Astrocyte of the spinal cord (primary cell): ENCODE results near the gene PKNOX1.
"Not testable (repeated sequence)": the region's sequence is repeated elsewhere in the genome, so short reads cannot be mapped to it uniquely, and the experiment has no call there.

Source experiments
- DNase-seq: peaks from one replicate; pipeline ENCODE4 v3.0.0; 2011; ENCODE audit warnings: low read depth, low spot score
- H3K4me3 ChIP-seq: 2 replicates; pipeline ENCODE4 v1.5.1; 2011; ENCODE audit warnings: low read depth, mild to moderate bottlenecking, low read length, moderate library complexity
- in situ Hi-C: cut with HindIII; loops from 2 replicates; pipeline ENCODE4 v1.10.0; 2017; ENCODE audit warnings: low sequenced_read_pairs
- TF ChIP-seq, protein P1 (sequence below): IDR thresholded peaks from 2 replicates; pipeline ENCODE4 v1.5.1; 2012; ENCODE audit warnings: low read depth, mild to moderate bottlenecking, low read length, inconsistent platforms

PKNOX1 gene, protein sequence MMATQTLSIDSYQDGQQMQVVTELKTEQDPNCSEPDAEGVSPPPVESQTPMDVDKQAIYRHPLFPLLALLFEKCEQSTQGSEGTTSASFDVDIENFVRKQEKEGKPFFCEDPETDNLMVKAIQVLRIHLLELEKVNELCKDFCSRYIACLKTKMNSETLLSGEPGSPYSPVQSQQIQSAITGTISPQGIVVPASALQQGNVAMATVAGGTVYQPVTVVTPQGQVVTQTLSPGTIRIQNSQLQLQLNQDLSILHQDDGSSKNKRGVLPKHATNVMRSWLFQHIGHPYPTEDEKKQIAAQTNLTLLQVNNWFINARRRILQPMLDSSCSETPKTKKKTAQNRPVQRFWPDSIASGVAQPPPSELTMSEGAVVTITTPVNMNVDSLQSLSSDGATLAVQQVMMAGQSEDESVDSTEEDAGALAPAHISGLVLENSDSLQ

DNA sequence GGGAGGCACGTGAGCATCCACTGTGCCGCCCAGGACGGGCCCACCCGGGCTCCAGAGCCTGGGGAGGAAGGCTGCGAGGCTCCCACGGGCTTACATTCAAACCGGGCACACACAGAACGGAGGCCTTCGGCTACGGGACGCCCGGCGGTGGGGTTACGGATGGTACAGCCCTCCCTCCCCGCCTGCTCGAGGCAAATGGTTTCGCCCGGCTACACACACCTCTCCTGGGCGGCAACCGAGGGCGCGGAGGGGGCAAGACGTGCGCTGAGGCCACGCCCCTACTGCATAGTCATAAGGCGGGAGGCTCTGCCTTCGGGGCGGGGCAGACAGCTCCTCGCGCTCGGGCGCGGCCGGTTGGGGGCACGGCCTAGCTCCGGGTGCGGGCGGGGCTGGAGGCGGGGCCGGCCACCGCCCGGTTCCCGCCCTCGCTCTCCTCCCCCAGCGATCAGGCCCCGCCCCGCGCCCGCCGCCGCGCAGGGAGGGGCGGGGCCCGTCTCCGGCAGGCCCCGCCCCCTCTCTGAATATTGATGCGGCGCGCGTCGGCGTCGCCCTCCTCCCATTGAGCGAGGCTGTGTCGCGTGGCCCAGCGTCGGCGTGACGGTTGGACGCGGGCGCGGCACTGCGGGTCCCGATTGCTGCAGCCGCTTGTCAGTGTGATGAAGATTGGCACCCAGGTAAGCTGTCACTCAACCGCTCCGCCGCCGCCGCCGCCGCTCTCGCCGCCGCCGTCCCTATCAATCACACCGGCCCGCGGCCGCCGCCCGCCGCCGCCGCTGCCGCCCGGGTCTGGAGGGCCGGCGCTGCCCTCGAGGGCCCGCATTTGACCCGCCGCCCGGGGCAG is at the start of gene PKNOX1:
Gene PKNOX1 (plus strand): TSS at position 572 of the 841 bp plus-strand sequence. CDS start 29,820 bp downstream, outside the sequence.
- in situ Hi-C loops: no loop called here
- H3K4me3 ChIP-seq: peak within 1 kb of the TSS; percentile 84
- DNase-seq: peak; percentile 99
- TF ChIP-seq, protein P1, sequence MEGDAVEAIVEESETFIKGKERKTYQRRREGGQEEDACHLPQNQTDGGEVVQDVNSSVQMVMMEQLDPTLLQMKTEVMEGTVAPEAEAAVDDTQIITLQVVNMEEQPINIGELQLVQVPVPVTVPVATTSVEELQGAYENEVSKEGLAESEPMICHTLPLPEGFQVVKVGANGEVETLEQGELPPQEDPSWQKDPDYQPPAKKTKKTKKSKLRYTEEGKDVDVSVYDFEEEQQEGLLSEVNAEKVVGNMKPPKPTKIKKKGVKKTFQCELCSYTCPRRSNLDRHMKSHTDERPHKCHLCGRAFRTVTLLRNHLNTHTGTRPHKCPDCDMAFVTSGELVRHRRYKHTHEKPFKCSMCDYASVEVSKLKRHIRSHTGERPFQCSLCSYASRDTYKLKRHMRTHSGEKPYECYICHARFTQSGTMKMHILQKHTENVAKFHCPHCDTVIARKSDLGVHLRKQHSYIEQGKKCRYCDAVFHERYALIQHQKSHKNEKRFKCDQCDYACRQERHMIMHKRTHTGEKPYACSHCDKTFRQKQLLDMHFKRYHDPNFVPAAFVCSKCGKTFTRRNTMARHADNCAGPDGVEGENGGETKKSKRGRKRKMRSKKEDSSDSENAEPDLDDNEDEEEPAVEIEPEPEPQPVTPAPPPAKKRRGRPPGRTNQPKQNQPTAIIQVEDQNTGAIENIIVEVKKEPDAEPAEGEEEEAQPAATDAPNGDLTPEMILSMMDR: no peak

DNA sequence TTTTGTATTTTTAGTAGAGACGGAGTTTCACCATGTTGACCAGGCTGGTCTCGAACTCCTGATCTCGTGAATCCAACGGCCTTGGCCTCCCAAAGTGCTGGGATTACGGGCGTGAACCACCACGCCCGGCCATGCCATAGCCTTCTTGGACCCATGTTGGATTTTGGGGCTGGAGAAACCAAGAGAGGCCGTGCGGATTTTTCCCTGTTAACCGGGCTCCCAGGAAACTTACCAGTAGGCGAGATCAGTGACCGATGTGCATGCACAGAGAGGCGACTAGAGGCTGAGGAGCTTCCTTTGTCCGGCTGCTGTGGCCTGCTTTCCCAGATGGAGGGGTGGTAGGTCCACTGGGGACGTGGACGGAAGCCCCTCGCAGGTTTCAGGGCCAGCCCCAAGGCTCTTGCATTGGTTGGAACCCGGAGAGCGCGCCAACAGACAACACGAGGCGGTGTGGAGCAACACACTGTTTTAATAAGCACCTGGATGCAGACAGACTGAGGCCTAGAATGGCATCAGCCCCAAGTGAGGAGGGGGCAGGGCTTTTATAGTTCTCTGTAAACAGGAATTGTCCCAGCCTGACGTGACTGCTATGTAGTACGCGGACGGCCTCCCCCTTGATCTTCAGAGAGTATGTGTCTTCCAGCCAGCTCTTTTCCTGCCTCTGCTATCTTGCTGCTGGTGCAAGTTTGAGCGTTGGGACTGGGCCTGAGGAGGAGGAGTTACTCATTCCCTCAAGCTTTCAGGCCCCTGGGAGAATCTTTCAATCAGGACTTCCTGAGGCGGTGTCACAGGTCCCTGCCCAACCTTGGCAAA is 49.0 kb upstream of the PKNOX1 start, which contains the start of gene ERVH48-1:
Gene ERVH48-1 (minus strand): TSS at position 517 of the 813 bp plus-strand sequence. CDS start 6,624 bp downstream, outside the sequence.
- no peak for DNase-seq
- no peak within 1 kb of the TSS for H3K4me3 ChIP-seq
- TF ChIP-seq, protein P1: no peak
- in situ Hi-C loops: no loop called here

DNA sequence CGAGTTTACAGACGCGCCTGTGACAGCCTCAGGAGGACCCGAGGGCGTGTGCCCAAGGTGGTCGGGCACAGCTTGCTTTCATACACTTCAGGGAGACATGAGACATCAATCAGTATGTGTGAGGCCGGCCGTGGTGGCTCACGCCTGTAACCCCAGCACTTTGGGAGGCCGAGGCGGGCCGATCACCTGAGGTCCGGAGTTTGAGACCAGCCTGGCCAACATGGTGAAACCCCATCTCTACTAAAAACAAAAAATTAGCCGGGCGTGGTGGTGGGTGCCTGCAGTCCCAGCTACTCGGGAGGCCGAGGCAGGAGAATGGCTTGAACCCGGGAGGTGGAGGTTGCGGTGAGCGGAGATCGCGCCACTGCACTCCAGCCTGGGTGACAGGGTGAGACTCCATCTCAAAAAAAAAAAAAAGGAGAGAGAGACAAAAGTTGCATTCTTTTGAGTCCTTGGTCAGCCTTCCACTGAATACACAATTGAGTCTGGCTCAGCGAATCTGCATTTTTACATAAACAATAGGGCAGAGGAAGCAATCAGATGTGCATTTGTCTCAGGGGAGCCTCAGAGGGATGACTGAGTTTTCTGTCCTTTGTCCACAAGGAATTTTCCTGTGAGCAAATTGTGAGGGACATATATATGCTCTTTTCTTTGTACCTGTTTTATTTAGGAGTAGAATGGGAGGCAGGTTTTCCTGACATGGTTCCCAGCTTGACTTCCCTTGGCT is 46.7 kb upstream of the PKNOX1 start:
- in situ Hi-C loops, DNase-seq, H3K4me3 ChIP-seq: not testable (repeated sequence)

DNA sequence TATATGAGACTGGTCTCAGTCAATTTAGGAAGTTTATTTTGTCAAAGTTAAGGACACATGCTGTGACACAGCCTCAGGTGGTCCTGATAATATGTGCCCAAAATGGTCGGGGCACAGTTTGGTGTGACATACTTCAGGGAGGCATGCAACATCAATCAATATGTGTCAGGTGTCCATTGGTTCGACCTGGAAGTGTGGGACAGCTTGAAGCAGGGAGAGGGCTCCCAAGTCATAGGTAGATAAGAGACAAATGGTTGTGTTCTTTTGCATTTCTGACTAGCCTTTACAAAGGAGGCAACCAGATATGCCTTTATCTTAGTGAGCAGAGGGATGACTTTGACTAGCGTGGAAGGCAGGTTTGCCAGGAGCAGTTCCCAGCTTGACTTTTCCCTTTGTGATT is 44.4 kb upstream of the PKNOX1 start:
- H3K4me3 ChIP-seq: no peak overlapping the region
- TF ChIP-seq, protein P1: no peak
- no peak for DNase-seq
- in situ Hi-C loops: no loop called here

DNA sequence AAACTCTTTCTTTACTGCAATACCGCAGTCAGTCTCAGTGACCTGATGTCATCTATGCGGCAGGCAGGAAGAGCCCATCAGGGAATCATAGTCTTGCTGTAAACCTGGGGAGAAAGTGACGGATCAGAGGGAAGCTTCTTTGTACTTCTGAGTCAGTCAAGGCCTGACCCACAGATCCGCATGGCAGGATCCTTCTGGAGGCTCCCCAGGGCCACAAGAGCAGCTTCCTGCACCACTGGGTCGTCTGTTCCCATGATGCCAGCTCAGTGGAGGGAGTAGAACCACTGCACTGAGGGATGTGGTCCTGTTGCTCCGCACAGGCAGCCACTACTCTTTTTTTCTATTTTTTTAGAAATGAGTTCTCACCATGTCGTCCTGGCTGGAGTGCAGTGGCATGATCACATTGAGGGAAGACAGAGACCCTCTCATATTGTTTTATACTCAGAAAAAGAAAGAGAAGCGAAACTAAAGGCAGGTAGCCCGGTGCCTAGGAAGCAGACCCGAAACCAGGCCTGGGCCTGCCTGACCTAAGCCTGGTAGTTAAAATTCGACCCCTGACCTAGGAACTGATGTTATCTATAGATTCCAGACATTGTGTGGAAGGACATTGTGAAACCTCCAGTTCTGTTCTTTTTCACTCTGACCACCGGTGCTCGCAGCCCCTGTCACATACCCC is 42.7 kb upstream of the PKNOX1 start:
- in situ Hi-C loops: no loop called here
- TF ChIP-seq, protein P1: no peak
- H3K4me3 ChIP-seq: no peak overlapping the region
- no peak for DNase-seq

DNA sequence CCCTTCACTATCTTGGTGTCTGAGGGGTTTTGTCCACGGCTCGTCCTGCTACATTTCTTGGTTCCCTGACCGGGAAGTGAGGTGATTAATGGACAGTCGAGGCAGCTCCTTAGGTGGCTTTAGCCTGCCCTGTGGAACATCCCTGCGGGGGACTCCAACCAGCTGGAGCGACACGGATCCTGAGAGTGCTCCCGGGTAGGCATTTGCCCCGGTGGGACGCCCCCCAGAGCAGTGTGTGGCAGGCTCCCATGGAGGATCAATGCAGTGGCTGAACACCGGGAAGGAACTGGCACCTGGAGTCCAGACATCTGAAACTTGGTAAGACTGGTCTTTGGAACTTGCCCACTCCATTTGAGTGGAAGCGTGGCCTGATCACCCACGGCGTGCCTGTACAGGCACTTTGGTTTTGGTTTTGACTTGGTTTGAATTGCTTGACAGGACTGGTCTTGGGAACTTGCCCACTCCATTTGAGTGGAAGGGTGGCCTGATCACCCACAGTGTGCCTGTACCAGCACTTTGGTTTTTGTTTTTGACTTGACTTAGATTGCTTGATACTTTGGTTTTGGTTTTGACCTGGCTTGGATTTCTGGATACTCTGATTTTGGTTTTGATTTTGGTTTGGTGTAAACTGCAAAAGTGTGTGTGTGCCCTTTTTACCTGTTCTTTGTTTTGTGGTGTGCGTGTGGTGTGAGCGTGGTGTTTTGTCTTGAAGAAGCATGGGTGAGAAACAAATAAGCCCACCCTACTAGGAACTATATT is 41.8 kb upstream of the PKNOX1 start:
- H3K4me3 ChIP-seq, in situ Hi-C loops, DNase-seq: not testable (repeated sequence)

DNA sequence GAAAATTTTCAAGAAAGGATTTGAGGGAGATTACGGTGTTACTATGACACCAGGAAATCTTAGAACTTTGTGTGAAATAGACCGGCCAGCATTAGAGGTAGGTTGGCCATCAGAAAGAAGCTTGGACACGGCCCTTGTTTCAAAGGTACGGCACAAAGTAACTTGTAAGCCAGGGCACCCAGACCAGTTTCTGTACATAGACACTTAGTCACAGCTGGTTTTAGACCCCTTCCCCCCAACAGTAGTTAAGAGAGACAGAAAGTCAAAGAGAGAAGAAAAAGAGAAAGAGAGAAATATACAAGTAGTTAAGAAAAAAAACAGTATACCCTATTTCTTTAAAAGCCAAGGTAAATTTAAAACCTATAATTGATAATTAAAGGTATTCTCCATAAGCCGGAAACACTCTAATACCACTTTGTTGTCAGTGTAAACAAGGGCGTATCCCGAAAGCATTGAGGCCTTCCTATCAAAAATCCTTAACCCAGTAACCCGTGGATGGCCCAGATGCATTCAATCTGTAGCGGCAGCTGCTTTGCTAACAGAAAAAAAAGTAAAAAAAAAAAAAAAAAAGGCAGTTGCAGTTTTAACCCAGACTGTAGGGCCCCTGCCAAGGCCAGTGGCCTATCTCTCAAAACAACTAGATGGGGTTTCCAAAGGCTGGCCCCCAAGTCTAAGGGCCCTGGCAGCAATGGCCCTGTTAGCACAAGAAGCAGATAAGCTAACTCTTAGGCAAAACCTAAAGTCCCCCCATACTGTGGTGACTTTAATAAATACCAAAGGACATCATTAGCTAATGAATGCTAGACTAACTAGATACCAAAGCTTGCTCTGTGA is 41.0 kb upstream of the PKNOX1 start:
- H3K4me3 ChIP-seq, in situ Hi-C loops: not testable (repeated sequence)
- DNase-seq: peak; percentile 4

DNA sequence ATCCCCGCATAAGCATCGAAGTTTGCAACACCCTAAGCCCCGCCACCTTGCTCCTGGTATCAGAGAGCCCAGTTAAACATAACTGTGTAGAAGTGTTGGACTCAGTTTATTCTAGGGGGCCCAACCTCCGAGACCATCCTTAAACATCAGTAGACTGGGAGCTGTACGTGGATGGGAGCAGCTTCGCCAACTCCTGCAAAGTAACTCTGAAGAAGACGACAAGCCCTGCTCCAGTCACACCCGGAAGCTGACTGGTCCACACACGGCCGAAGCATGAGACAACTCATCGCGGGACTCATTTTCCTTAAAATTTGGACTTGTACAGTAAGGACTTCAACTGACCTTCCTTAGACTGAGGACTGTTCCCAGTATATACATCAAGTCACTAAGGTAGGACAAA is 40.4 kb upstream of the PKNOX1 start:
- H3K4me3 ChIP-seq, DNase-seq, in situ Hi-C loops: not testable (repeated sequence)

DNA sequence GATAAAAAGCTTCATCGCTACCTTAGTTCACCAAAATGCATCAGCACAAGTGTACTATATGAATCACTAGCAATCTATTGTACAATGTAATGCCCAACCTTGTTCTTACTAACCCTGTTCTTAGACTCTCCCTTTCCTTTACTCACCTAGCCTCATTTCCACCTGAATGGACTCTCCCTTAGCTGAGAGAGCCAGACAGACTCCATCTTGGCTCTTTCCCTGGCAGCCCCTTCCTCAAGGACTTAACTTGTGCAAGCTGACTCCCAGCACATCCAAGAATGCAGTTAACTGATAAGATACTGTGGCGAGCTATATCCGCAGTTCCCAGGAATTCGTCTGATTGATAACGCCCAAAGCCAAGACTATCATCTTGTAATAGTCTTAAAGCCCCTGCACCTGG is 38.0 kb upstream of the PKNOX1 start:
- H3K4me3 ChIP-seq, in situ Hi-C loops, DNase-seq: not testable (repeated sequence)
